Measurements from ENCODE around the gene CALHM6. TPM values are rescaled to one million over a fixed set of nuclear protein-coding genes. Genes with fewer than 3 reads are reported as not detected.

CALHM6 gene
- total RNA-seq, 1 experiment from 2014 or later = not detected

DNA sequence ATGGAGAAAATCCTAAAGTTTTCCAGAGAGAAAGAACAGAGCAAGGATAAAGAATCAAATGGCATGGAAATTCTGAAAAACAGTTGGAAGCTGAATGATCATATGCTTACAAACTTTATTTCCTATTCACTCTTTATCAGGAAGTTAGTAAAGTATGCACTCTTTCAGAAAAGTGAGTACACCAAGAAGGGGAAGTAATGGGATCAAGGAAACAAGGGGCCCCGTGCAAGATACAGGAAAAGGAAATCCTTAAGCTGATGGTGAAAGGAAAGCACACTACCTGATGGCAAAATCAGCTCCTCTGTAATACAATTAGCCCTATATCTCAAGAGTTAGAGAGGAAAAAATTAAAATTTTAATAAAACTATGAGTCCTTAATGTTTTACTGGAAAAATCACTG lies 14.0 kb downstream of the CALHM6 start (continued):
- TF ChIP-seq REST (IDR thresholded peaks at IDR 0.05; ENCODE audit: low read depth) (no peak), ATF3 (IDR thresholded peaks at IDR 0.05) (no peak), SRF (IDR thresholded peaks at IDR 0.05; ENCODE audit: low read depth) (no peak), YY1 (IDR thresholded peaks at IDR 0.05; ENCODE audit: extremely low read depth, insufficient replicate concordance, low read depth, low read length) (no peak)
- TF ChIP-seq, protein P1, sequence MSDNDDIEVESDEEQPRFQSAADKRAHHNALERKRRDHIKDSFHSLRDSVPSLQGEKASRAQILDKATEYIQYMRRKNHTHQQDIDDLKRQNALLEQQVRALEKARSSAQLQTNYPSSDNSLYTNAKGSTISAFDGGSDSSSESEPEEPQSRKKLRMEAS (IDR thresholded peaks at IDR 0.05) = no peak

DNA sequence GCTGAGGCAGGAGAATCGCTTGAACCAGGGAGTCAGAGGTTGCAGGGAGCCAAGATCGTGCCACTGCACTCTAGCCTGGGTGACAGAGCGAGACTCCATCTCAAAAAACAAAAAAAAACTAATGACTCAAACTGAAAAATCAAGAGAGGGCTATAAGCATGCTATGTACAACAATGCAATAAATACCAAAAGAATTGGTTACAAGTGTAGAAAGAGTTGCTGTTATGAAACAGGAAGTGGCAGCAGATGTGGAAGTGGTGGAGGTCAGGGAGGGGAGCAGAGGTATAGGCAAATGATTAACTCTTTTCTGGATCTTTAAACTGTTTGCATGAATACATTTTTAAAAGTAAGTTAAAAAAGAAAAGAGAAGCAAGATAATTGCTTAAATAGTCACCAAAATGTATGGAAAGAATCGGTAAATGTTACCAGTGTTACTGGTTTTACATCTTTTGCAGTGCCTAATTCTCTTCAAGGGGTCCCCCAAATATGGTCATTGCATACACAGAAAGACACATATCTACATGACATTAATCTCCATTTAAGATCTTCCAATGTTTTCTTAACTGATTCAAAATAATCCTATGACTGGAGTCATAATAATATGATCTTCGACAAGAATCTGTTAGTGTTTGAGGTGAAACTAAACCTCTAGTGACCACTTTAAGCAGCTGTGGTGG lies 15.0 kb downstream of the CALHM6 start:
- no peaks in the 10 kb centered on the region for H3K9me2 ChIP-seq (ENCODE audit: insufficient read depth)
- no peak overlapping the region for H3K4me3 ChIP-seq (replicated peaks in 1 of 2; ENCODE audit: low read depth in 1 of 2, low read length in 2 of 2)
- CTCF ChIA-PET = no interaction called here
- H3K27me3 ChIP-seq (ENCODE audit: insufficient read depth, low read length) = no peaks in the 10 kb centered on the region
- H3K4me2 ChIP-seq (ENCODE audit: low read length) = no peak overlapping the region
- ATAC-seq (no peak), DNase-seq (ENCODE audit: low read depth, low spot score) (no peak)
- POLR2A ChIA-PET = no interaction called here
- BruUV-seq (replicated peaks) = no TSS peak
- RAD21 ChIA-PET (ENCODE audit: low non-redundant PET in 1 of 2, low total read pairs in 2 of 2, uncharacterized antibody in 2 of 2, unreplicated experiment in 2 of 2) = no interaction called here
- no peak overlapping the region for H2AFZ ChIP-seq (ENCODE audit: low read depth, low read length, poor library complexity, severe bottlenecking)
- no peaks in the 10 kb centered on the region for H4K20me1 ChIP-seq (ENCODE audit: insufficient read depth)
- no peaks in the 10 kb centered on the region for H3K4me1 ChIP-seq (ENCODE audit: control insufficient read depth in 1 of 2, insufficient read depth in 2 of 2, low read length in 2 of 2)
- no peaks in the 10 kb centered on the region for H3K9me3 ChIP-seq (ENCODE audit: control insufficient read depth in 1 of 2, insufficient read depth in 1 of 2, low read depth in 1 of 2, low read length in 2 of 2)
- no peaks in the 10 kb centered on the region for H3K79me2 ChIP-seq (ENCODE audit: insufficient read depth, low read length)
- H3K9ac ChIP-seq (ENCODE audit: low read length) = no peak overlapping the region
- H3K27ac ChIP-seq (ENCODE audit: low read depth, low read length) = no peak overlapping the region
- intact Hi-C loops (cut with micrococcal nuclease) = no loop called here
- H3K36me3 ChIP-seq (ENCODE audit: control insufficient read depth in 1 of 2, insufficient read depth in 2 of 2, low read length in 2 of 2) = no peaks in the 10 kb centered on the region
- TF ChIP-seq CBX3 (IDR thresholded peaks at IDR 0.05; ENCODE audit: low read depth) (no peak), TCF7L2 (IDR thresholded peaks at IDR 0.05; ENCODE audit: borderline replicate concordance, extremely low read depth, insufficient read depth, insufficient read length) (no peak), ZFX (IDR thresholded peaks at IDR 0.05) (no peak), RAD21 (IDR thresholded peaks at IDR 0.05; ENCODE audit: low read depth) (no peak), POLR2A (IDR thresholded peaks at IDR 0.05; ENCODE audit: borderline replicate concordance, extremely low read depth, insufficient read depth, insufficient read length) (no peak), SIN3A (IDR thresholded peaks at IDR 0.05; ENCODE audit: low read depth) (no peak), REST (IDR thresholded peaks at IDR 0.05; ENCODE audit: low read depth) (no peak), ZNF274 (IDR thresholded peaks at IDR 0.05; ENCODE audit: low read depth, low read length) (no peak), SRF (IDR thresholded peaks at IDR 0.05; ENCODE audit: low read depth) (no peak), EGR1 (IDR thresholded peaks at IDR 0.05; ENCODE audit: low read depth) (no peak)
- TF ChIP-seq, protein P1 (IDR thresholded peaks at IDR 0.05) = no peak
- TF ChIP-seq, protein P2, sequence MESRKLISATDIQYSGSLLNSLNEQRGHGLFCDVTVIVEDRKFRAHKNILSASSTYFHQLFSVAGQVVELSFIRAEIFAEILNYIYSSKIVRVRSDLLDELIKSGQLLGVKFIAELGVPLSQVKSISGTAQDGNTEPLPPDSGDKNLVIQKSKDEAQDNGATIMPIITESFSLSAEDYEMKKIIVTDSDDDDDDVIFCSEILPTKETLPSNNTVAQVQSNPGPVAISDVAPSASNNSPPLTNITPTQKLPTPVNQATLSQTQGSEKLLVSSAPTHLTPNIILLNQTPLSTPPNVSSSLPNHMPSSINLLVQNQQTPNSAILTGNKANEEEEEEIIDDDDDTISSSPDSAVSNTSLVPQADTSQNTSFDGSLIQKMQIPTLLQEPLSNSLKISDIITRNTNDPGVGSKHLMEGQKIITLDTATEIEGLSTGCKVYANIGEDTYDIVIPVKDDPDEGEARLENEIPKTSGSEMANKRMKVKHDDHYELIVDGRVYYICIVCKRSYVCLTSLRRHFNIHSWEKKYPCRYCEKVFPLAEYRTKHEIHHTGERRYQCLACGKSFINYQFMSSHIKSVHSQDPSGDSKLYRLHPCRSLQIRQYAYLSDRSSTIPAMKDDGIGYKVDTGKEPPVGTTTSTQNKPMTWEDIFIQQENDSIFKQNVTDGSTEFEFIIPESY (IDR thresholded peaks at IDR 0.05; ENCODE audit: extremely low read depth, insufficient replicate concordance, low read length) = no peak
